NCI-H2029 treated with DMSO at 0.1 percent for 48 hours (cell line): ENCODE data around the gene HADH.
A peak's percentile ranks its signal among the peaks of the same experiment; 100 is the strongest.
"Not testable (repeated sequence)": the region's sequence is repeated elsewhere in the genome, so short reads cannot be mapped to it uniquely, and the experiment has no call there.

Experiments
- DNase-seq: peaks from one replicate; lab custom pipeline; 2025; lab: John Stamatoyannopoulos, UW

HADH gene

DNA sequence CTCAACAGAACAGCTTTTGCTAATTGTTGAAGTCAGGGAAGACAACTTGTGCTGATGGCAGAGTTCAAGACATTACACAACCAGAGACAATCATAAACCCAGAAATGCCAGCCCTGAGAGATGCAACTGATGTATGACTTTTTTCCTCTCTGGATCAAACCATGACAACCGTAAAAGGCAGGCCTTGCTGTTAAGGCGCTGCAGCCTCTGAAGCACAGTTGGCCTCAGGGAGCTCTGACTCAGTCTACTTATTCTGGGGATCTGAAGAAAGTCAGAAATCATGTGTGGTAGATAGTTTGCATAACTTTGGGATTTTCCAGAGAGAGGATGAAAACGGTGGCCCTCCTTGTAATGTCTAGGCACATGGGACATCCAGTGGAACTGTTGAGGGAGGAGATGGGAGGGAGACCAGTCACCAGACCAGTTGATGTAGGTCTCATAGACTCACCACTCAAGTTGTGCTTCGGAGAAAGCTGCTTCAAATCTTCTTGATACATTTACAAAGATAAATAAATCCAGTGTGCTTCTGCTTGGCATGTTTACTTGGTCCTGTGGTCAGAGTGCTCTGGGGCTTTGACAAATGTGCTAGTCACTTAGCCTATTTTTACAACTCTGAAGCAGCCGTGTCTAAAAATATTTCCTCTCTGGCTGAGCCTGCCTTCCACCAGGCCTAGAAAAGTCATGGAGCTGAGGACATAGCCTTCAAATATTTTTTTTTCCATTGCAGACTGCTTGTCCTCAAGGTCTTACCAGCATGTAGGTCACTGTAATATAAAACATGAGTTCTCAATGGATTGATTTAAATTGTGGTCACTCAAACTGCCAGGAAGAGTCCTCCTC, 7.5 kb downstream of the HADH start:
- DNase-seq = no peak

DNA sequence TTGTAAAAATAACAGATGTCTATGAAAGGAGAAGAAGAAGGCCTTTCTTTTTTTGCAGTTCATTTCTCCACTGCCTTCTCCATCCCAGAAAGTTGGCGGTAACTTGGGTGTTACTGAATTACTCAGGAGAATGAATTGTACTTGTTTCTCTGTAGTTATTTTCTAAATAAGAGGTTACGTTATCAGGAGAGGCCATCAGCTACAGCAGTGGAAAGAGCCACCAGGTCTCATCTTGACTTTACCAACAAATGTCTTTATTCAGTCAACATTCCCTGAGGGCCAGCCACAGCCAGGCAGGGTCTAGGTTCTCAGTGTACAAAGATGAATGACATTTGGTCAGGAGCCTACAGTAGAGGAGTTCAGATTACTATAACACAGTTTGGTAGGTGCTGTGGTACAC, 8.1 kb downstream of the HADH start:
- no peak for DNase-seq

DNA sequence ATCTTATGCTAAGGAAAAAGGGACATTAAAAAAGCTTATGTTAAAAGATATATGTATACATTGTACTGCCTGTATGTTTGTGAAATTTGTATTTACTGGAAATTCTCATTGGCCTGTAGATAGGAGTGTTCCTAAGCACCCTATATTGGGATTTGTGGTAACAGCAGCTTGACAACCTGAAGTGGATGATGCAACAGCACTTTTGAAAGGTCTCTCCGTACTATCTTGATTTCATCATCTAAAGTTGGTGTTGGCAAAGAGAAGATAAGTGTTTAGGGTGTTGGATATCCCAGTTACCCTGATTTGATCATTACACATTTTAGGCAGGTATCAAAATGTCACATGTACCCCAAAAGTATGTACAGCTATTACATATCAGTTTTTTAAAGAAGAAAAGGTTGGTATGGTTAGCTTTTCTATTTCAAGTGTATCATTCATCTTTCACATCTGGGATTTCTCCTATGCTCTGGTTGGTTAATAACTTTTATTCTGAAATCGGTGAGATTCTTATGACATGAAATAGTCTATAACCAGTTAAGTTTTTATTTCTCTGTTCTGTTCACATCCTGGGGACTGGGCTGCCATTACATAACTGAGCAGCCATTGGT, 10.3 kb downstream of the HADH start:
- DNase-seq = no peak

DNA sequence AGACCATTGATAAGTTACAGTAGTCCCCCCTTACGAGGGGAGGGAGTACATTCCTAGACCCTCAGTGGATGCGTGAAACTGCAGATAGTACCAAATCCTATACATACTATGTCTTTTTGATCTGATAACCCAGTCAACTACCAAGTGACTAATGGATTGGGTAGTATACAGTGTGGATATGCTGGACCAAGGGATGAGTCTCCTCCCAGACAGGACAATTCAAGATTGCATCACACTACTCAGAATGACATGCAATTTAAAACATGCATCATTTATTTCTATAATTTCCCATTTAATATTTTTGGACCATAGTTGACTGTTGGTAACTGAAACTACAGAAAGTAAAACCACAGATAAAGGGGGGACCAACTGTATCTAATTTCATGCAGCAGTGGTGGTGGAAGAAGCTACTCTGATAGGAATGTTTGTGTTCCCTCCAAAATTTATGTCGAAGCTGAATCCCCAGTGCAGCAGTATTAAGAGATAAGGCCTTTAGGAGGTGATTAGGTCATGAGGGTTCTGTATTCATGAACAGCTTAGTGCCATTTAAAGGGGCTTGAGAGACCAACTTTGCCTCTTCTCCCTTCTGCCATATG, 11.9 kb downstream of the HADH start:
- DNase-seq = no peak

DNA sequence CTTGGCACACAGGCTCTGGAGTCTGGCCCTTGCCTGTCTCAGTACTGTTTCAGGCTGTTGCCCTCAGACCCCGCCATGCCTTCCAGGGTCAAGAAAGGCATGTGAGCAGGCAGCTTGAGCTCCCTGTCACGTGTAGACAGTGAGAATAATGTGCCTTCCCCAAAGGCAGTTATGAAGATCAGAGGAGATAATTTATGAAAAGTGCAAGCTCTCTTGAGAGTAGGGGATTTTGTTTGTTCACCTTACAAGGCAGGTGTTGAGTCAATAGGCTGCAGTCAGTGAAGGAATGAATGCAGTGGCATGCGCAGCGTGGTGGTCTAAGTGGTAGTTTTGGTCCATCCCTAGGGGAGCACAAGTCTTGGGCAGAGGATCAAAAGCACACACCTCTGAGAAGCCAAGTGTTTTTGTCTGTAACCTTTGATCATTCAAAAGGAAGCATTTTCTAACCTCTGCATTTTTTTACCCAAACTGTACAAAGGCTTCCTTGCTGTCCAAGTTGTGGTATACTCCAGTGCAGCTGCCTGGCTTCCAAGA, 14.4 kb downstream of the HADH start:
- no peak for DNase-seq

DNA sequence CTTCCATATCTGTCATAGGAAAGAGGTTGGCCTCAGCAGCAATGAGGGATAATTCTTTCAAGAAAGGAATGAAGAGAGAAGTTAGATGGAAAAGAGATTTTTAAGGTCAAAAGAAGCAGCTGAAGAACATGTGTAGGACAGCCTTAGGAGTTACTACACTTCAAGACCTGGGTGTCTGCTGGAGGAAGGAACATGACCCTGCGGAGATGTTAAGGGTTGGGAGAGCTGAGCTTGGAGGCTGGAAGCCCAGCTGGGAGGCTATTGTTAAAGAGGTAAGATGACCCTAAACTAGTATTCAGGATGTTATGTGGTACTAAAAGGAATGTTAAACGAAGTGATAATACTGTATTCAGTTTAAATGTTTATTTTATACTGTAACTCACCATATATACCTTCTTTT, 15.0 kb downstream of the HADH start:
- DNase-seq = no peak

DNA sequence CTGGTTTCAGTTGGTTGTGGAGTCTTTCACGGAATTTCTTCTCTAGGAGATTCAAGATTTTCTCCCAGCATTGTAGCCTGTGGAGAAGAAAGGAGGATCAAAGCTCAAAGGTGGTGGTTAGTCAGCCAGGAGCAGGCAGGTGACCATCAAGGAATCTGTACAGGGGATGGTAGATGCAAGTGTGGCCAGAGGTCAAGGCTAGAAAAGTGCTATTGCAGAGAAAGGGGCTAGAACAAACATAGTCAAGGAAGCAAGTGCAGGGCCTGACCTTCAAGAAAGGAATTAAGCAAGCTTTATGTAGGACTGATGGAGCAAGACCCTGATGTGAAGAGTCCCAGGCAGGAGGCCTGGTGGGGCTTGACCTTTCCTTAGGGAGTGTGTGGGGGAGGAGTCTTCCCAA, 16.1 kb downstream of the HADH start:
- no peak for DNase-seq

DNA sequence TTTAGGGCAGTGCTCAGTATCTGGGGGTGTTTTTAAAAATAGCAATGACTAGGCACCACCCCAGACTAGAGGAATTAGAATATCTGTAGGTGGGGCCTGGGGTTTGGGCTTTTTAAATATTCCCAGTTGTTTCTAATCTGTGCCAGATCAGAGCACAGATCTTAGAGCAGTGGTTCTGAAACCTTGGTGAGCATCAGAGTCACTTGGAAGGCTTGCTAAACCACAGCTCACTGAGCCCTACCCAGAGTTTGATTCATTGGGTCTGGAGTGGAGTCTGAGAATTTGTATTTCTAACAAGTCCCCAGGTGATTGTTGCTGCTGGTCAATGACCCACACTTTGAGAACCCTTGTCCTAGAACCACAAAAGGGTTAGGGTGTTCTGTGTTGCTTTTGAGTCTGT, 16.7 kb downstream of the HADH start:
- DNase-seq = no peak

DNA sequence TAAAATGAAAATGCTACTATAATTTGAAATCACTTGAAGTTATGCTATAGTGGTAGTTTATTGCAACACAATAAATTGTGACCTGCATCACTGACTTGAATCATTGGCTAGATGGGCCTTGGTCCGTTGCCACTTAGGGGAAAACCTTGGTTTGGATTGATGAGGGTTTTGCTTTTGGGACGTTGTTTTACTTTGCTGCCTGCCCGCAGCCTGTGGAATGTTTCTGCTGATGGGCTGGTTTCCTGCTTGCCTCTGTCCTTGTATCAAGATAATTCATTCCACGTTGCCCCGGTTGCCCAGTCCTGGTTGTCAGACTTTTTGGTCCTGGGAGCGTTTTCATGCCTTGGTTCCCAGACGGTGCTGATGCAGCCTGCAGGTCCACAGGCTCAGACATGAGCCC, 18.3 kb downstream of the HADH start:
- DNase-seq = no peak

DNA sequence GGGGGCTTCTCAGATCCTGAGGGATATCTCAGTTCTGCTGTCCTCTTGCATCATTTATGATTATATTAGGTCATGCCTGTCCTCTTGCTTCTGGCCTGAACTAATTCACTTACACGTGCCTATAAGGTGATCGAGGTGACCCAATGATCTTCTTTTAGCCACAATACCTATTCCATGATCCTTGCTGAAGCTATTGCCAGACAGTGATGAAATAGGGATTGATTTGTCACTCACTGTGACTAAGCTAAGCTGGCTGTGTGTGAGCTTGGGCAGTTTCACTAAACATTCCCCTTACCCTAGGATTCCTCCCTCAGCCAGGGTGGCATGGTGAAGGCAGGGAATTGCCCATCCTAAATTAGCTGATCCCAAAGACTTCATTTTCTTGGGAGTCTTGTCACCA, 19.0 kb downstream of the HADH start:
- DNase-seq = no peak

DNA sequence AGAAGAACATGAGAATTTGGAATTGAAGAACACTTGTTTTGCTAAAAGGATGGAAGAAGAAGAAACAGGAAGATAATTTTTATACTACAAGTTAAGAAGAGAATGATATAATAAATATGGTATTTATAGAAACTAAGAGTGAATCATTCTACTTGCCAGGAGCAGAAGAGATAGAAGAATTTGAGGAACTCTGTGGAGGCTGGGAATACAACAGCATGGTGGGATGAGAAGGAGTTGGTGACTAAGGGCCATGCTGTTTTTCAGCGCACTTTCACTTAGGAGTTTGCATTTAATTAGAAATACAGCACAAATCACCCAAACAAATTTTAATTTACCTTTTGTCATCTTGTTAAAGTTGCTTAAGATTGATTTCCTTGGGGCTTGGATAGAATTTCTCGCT, 20.5 kb downstream of the HADH start:
- no peak for DNase-seq

DNA sequence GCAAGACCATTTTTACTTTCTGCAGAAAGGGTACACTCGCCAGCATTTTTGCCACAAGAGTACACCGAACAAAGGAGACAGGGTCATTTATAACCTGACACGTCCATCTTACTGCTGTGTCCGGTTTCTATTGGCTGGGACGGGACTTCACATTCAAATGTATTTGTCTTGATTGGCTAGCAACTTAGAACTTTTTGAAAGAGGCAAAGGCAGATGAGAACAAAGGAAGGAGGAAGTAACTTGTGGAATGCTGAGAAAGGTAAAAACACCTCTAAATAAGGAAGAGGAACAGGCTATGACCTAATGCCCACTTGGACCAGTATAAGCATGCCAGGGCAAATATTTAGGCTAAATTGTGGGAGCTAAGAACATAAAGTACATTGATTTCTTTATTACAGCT, 22.7 kb downstream of the HADH start:
- DNase-seq = not testable (repeated sequence)

DNA sequence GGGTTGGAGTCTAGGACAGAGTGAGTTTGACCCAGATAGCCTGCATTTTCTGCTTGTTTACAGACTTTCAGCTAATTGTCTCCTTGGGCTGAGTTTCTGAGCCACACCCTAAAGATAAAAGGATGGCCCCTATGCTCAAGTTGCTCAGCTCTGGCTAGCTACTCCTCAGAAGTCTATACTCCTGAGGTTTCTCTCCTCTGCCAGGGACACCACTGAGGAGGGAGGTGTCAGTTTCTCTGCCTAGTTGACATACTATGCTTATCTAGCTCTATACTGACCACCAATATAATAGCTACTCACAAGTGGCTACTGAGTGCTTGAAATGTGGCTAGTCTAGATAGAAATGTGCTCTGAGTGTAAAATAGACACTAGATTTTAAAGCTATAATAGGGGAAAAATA, 23.6 kb downstream of the HADH start:
- DNase-seq = no peak

DNA sequence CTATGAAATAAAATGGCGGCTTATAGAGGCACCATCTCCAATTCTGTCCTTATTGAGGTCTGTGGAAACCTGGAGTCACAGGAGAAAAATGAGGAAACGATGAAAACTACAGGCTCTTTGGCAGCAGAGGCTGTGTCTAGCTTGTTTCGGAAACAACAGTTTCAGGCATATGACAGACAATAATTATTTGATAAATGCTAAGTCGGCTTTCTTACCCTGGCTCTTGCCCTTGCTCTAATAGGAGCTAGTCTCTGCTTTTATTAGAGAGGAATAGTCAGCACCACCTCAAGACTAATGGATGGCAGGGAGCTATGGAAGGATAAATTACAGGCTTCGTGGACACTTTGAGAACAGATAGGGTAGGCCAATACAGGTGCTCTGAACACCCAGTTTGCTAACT, 24.3 kb downstream of the HADH start:
- no peak for DNase-seq

DNA sequence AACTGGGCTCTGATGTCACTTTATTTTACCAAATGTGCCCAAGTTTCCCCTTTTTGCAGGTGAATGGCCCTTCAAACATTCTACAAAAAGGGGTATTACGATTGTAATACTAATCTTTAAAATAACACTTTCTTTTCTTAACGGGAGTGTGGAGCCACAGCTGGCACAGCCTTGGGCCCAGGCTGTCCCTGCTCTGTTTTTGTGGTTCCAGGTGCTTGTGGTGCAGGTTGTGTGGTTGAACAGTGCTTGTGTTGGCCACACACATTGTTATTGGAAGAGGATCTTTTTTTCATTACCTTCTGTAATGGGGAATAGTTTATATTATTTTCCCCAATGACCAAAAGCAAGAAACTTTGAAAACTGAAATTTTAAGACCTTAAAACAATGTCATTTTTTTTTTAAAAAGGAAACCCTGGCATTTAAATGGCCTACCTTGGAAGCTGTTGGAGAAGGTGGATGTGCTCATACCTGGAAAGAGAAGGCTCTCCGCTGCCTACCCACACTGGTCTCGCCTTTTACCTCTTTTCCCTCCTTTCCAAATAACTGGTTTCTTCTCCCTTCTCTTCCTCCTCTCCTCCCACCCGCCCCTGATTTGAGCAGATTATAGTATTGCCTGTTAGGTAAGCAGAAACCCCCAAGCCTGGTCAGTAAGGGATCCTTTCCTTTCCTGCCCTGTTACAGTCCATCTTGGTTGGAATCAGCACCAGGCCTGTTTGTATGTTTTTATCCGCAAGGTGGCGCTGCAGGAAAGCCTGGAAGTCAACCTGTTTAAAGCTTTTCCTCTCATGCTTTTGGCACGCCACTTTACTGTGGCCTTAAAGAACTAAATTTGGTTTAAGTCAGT, 28.6 kb downstream of the HADH start:
- peak; percentile 38 for DNase-seq

DNA sequence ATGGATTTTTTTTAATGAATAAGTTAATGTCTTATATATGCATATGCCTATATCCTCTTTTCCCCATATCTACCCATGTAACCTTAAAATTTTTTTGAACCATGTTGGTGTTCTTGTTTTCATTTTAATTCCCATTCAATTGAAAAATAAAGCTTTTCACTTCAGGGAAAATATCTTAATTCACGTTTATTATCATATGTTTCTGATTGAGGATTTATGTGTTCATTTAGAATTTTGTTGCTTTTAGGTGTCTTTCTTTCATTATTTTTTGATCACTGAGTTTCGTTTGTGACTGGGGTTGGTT, 29.1 kb downstream of the HADH start:
- DNase-seq = no peak

DNA sequence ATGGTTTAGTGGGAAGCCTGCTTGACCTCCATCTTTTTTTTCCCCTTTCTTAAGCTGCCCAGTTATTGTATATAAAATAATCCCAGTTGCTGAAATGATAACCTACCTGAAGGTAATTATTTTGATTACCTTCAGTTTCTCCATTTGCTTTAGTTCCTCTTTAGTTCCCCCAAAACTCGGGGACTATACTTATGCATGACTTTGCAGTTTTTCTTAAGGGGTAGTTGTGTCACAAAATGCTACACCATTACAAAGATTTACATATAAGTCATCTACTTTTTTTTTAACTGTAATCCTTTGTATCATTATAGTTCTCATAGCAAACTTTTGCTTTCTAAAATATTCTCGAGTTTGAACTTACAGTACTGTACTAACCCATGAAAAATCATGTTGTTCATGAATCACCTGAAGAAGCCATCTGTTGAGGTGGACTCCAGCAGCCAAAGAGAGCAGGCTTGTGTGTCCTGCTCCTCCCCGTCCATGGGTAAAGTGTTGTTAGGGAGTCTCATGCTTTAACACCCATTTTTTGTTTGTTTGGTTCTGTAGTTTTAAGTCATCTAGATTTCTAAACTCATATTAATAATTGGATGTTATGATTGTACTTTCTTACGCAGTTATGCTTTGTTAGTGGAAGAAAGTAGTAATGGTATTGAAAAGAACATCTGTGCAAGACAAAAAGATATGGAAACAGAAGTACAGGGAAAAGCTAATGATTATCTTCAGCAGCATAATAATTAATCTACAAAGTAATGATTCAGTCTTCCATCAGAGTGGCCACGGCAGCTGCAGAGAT, 34.6 kb downstream of the HADH start:
- no peak for DNase-seq

DNA sequence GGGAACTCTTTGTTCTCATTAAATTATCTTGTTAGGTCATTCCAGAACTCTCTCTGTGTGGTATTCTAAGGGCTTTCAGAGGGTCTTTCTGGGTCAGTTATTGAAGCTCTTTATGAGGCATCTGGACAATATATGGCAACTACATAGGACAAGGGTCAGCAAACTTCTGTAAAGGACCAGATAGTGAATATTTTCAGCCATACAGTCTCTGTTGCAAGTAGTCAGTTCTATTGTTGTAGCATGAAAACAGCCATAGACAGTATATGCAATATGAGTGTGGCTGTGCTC, 35.1 kb downstream of the HADH start:
- no peak for DNase-seq

DNA sequence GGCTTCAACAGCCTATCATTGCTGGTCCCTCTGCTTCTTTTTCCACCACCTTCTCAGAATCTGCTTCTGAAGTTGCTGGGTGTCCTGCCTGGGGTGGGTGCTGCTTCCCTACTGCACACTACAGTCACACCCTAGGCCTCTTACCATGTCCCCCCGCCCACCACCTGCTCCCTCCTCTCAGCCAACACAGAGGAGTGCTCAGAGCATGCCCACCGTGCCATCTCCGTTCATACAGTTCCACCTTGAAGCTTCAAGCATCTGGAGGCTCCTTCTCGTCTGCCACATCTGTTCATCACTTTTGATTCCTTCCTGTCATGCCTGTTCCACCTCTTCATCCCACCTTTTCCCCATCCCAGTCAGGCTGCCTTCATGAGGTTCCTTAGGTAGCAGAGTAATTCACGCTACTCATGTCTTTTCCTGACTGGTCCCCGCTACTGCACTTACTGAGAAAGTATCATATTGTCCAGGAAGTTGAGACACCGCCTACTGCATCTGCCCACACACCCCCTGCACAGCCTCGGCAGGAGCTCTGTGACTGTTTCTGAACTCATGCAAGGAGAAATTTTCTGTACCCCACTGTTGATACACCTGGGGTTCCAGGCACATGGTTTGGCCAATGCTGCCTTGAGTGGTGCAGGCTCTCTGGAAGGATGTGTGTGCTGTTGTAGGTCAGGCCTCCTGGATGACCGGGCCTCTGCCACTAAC, 39.5 kb downstream of the HADH start:
- DNase-seq = no peak

DNA sequence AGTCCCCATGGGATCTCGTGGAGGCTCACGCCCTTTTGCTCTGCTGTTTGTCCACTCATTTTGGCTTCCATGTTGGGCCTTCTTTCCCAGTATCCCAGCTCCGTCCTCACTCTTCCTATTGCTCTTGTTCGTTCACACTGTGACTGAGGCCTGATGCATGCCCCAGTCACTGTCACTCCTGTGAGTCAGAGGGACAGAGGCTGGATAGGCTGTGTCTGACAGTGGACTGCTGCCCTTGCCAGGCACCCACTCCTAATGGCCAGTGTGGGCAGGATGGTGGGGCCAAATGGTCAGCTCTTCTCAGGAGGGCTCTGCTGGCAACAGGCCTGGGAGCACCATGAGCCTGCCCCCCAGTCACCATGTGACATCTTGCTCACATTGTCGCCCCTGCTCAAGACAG, 40.0 kb downstream of the HADH start:
- no peak for DNase-seq

DNA sequence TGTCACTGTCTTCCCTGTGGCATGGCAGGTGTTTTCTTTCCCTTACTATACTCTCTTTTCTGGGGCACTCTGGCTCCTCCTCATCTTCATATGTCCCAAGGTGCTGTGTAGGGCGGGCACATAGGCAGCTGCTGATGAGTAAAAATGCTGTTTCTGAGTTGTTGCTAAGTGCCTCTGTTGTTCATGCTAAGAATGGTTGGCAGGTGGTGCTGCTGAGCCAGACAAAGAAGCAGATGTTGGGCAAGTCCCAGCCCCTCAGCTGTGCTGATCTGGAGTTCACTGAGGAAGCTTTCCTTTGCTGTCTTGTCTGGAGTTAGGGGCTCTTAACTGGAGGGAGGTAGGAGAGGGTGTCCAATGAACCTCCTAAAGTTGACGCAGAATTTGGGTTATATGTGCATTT, 40.6 kb downstream of the HADH start:
- DNase-seq = no peak
